H9 (cell line): ENCODE data around the gene DCC. TPM values are rescaled to one million over a fixed set of nuclear protein-coding genes. Genes with fewer than 3 reads are reported as not detected.

Source experiments
- DNase-seq: peaks from one replicate; pipeline ENCODE4 v3.0.0-alpha.2; 2017
- H2AFZ ChIP-seq: one replicate; pipeline ENCODE4 v1.6.1; 2013; ENCODE audit warnings: mild to moderate bottlenecking, low read length, control low read depth, moderate library complexity
- H2AK5ac ChIP-seq: 2 replicates; pipeline ENCODE4 v1.6.1; 2013; ENCODE audit warnings: low read length, control low read depth, mixed read lengths; ENCODE audit not compliant: insufficient read length
- H2BK120ac ChIP-seq: one replicate; pipeline ENCODE4 v1.6.1; 2013; ENCODE audit warnings: low read depth, mild to moderate bottlenecking, low read length, control low read depth, inconsistent platforms; ENCODE audit not compliant: poor library complexity, severe bottlenecking
- H2BK12ac ChIP-seq: 2 replicates; pipeline ENCODE4 v1.6.1; 2013; ENCODE audit warnings: low read length, control low read depth, mixed read lengths, low read depth; ENCODE audit not compliant: insufficient read length
- H2BK15ac ChIP-seq: 2 replicates; pipeline ENCODE4 v1.6.1; 2013; ENCODE audit warnings: low read depth, low read length, control low read depth
- H2BK20ac ChIP-seq: one replicate; pipeline ENCODE4 v1.6.1; 2013; ENCODE audit warnings: low read depth, mild to moderate bottlenecking, low read length, control low read depth, inconsistent platforms; ENCODE audit not compliant: poor library complexity, severe bottlenecking
- H2BK5ac ChIP-seq: 2 replicates; pipeline ENCODE4 v1.6.1; 2013; ENCODE audit warnings: low read length, control low read depth, mixed read lengths; ENCODE audit not compliant: insufficient read length
- H3K14ac ChIP-seq: 2 replicates; pipeline ENCODE4 v1.6.1; 2013; ENCODE audit warnings: low read length, control low read depth; ENCODE audit not compliant: insufficient read depth
- H3K18ac ChIP-seq: 2 replicates; pipeline ENCODE4 v1.6.1; 2013; ENCODE audit warnings: low read depth, mild to moderate bottlenecking, mixed read lengths, low read length, control low read depth; ENCODE audit not compliant: insufficient read length
- H3K23ac ChIP-seq: 2 replicates; pipeline ENCODE4 v1.6.1; 2013; ENCODE audit warnings: low read length, control low read depth, mixed read lengths, low read depth; ENCODE audit not compliant: insufficient read length
- H3K23me2 ChIP-seq: 2 replicates; pipeline ENCODE4 v1.6.1; 2013; ENCODE audit warnings: low read depth, mild to moderate bottlenecking, mixed read lengths, low read length, control low read depth; ENCODE audit not compliant: insufficient read length, poor library complexity, severe bottlenecking
- H3K27ac ChIP-seq: 2 replicates; pipeline ENCODE4 v1.5.1; 2013; ENCODE audit warnings: low read length, control low read depth, mixed read lengths, low read depth; ENCODE audit not compliant: insufficient read length
- H3K27me3 ChIP-seq: 2 replicates; pipeline ENCODE4 v1.6.1; 2013; ENCODE audit warnings: low read length, control low read depth, inconsistent platforms; ENCODE audit not compliant: insufficient read depth
- H3K4ac ChIP-seq: 2 replicates; pipeline ENCODE4 v1.6.1; 2013; ENCODE audit warnings: low read depth, mild to moderate bottlenecking, control low read depth, inconsistent platforms, low read length, moderate library complexity
- H3K4me1 ChIP-seq: 2 replicates; pipeline ENCODE4 v1.6.1; 2013; ENCODE audit warnings: low read length, control low read depth, inconsistent platforms; ENCODE audit not compliant: insufficient read depth
- H3K4me2 ChIP-seq: 2 replicates; pipeline ENCODE4 v1.6.1; 2013; ENCODE audit warnings: low read length, control low read depth, mixed read lengths; ENCODE audit not compliant: insufficient read length, insufficient read depth
- H3K56ac ChIP-seq: 2 replicates; pipeline ENCODE4 v1.6.1; 2013; ENCODE audit warnings: low read depth, mild to moderate bottlenecking, mixed read lengths, low read length, control low read depth; ENCODE audit not compliant: insufficient read length
- H3K79me1 ChIP-seq: 2 replicates; pipeline ENCODE4 v1.6.1; 2013; ENCODE audit warnings: low read depth, mild to moderate bottlenecking, moderate library complexity, low read length, control low read depth, inconsistent platforms; ENCODE audit not compliant: insufficient read depth, poor library complexity, severe bottlenecking
- H3K79me2 ChIP-seq: 2 replicates; pipeline ENCODE4 v1.6.1; 2013; ENCODE audit warnings: low read length, control low read depth, inconsistent platforms; ENCODE audit not compliant: insufficient read depth
- H3K9ac ChIP-seq: 2 replicates; pipeline ENCODE4 v1.6.1; 2013; ENCODE audit warnings: low read length, control low read depth, mixed read lengths; ENCODE audit not compliant: insufficient read length; ENCODE audit errors: extremely low read depth
- H3K9me3 ChIP-seq: one replicate; pipeline ENCODE4 v1.6.1; 2013; ENCODE audit warnings: low read depth, low read length, inconsistent platforms; ENCODE audit not compliant: control insufficient read depth
- H3T11ph ChIP-seq: one replicate; pipeline ENCODE4 v1.6.1; 2013; ENCODE audit warnings: mild to moderate bottlenecking, low read length, control low read depth, inconsistent platforms
- H4K20me1 ChIP-seq: one replicate; pipeline ENCODE4 v1.6.1; 2013; ENCODE audit not compliant: control insufficient read depth, insufficient read length, insufficient read depth
- H4K5ac ChIP-seq: 2 replicates; pipeline ENCODE4 v1.6.1; 2013; ENCODE audit warnings: low read depth, mild to moderate bottlenecking, mixed read lengths, low read length, control low read depth; ENCODE audit not compliant: insufficient read length
- H4K8ac ChIP-seq: replicated peaks from 2 replicates; pipeline ENCODE4 v1.6.1; 2013; ENCODE audit warnings: low read length, control low read depth, mixed read lengths, low read depth; ENCODE audit not compliant: insufficient read length
- H4K91ac ChIP-seq: 2 replicates; pipeline ENCODE4 v1.6.1; 2013; ENCODE audit warnings: low read depth, mild to moderate bottlenecking, moderate library complexity, mixed read lengths, low read length, control low read depth; ENCODE audit not compliant: insufficient read length
- H3K27ac Mint-ChIP-seq, 3 experiments: 2 replicates in 2 of 3; 3 replicates in 1 of 3; pipeline ENCODE4 v1.8.0; 2020 to 2021; ENCODE audit warnings: mixed read lengths in 3 of 3, mild to moderate bottlenecking in 1 of 3, moderate library complexity in 1 of 3
- H3K27me3 Mint-ChIP-seq: 2 replicates; pipeline ENCODE4 v1.8.0; 2021; ENCODE audit warnings: low read depth, mild to moderate bottlenecking, moderate library complexity, mixed read lengths
- H3K36me3 Mint-ChIP-seq, 3 experiments: 2 replicates in 2 of 3; 3 replicates in 1 of 3; pipeline ENCODE4 v1.8.0; 2020 to 2021; ENCODE audit warnings: low read depth in 3 of 3, mixed read lengths in 3 of 3; ENCODE audit not compliant: insufficient read depth in 1 of 3
- H3K4me1 Mint-ChIP-seq, 2 experiments: 2 replicates each; pipeline ENCODE4 v1.8.0; 2020; ENCODE audit warnings: mixed read lengths in 2 of 2
- H3K4me3 Mint-ChIP-seq, 2 experiments: 2 replicates in 1 of 2; 3 replicates in 1 of 2; pipeline ENCODE4 v1.8.0; 2020 to 2021; ENCODE audit warnings: mild to moderate bottlenecking in 2 of 2, mixed read lengths in 2 of 2, moderate library complexity in 1 of 2
- H3K9me3 Mint-ChIP-seq, 2 experiments: 2 replicates in 1 of 2; 3 replicates in 1 of 2; pipeline ENCODE4 v1.8.0; 2020; ENCODE audit warnings: mild to moderate bottlenecking in 2 of 2, mixed read lengths in 2 of 2, moderate library complexity in 1 of 2
- CTCF ChIP-seq: fragments of 200-600 bp; sonication (generic); conservative IDR thresholded peaks from 3 replicates; pipeline ENCODE4 v1.8.0; 2021; ENCODE audit warnings: antibody characterized with exemption, mild to moderate bottlenecking
- WGBS: extraction: QIAGEN DNeasy Blood & Tissue Kit; methylation state at CpG from one replicate; pipeline ENCODE4 v1.1.7; 2013; ENCODE audit warnings: missing lambda C conversion rate, low lambda C conversion rate, mixed read lengths; ENCODE audit not compliant: insufficient read length; ENCODE audit errors: extremely low coverage; 5-methylcytosine and 5-hydroxymethylcytosine counted together
- total RNA-seq: library from RNA; stranded (reverse); gene quantifications from 2 replicates; pipeline ENCODE4 v1.2.1, GENCODE V29; 2021

The DCC gene
- total RNA-seq, 1 experiment from 2014 or later: 0.35 TPM

- no peak overlapping the region for H2BK120ac ChIP-seq
- TF ChIP-seq CTCF: no peak
- no peaks in the 10 kb centered on the region for H3K4me1 Mint-ChIP-seq
- H2AFZ ChIP-seq: no peak overlapping the region
- no peaks in the 10 kb centered on the region for H3K9me3 Mint-ChIP-seq
- no CpG with 5 or more reads among the region's 1 CpG for WGBS
- H3K27me3 ChIP-seq: no peaks in the 10 kb centered on the region
- no peak overlapping the region for H2BK15ac ChIP-seq
- no peaks in the 10 kb centered on the region for H3K79me1 ChIP-seq
- no peak overlapping the region for H3K18ac ChIP-seq
- H3K4me2 ChIP-seq: no peak overlapping the region
- H2BK5ac ChIP-seq: no peak overlapping the region
- H2AK5ac ChIP-seq: no peak overlapping the region
- no peak overlapping the region for H3K14ac ChIP-seq
- no peaks in the 10 kb centered on the region for H3K79me2 ChIP-seq
- no peak overlapping the region for H3K4me3 Mint-ChIP-seq
- DNase-seq: no peak
- H3K9ac ChIP-seq: no peak overlapping the region
- no peak overlapping the region for H3T11ph ChIP-seq
- no peak overlapping the region for H3K27ac ChIP-seq
- H3K56ac ChIP-seq: no peak overlapping the region
- no peak overlapping the region for H4K8ac ChIP-seq
- no peaks in the 10 kb centered on the region for H3K9me3 ChIP-seq
- H3K23me2 ChIP-seq: no peaks in the 10 kb centered on the region
- no peak overlapping the region for H3K4ac ChIP-seq
- no peak overlapping the region for H3K23ac ChIP-seq
- H4K5ac ChIP-seq: no peak overlapping the region
- no peak overlapping the region for H2BK12ac ChIP-seq
- H4K20me1 ChIP-seq: no peaks in the 10 kb centered on the region
- H3K27ac Mint-ChIP-seq: no peak overlapping the region
- no peak overlapping the region for H4K91ac ChIP-seq
- H3K4me1 ChIP-seq: no peaks in the 10 kb centered on the region
- H3K36me3 Mint-ChIP-seq: no peaks in the 10 kb centered on the region
- H3K27me3 Mint-ChIP-seq: no peaks in the 10 kb centered on the region
- H2BK20ac ChIP-seq: no peak overlapping the region
Measured at GRCh38 chr18:53165770-53166169, 825.8 kb downstream of the DCC start.
